ENCODE results near the gene PRDM16.

Gene PRDM16

DNA sequence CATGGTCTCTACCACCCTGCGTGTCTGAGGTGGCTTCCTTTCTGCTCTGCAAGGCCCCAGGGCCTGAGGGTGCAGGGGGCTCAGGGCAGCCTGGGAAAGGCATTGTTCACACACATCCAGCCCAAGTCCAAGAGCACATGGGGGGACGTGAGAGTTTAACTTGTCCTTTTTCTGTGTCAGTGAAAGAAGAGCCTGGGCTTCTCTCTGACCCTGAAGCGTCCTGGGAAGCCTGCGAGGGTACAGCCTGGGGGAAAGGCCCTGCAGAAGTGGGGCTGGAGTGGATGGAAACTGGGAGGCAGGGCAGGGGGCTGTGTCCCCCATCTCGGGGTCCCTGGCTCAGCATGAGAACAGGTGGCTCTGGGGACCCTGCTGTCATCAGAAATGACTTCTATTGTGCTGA lies 181.6 kb downstream of the PRDM16 start:
- DNase-seq, result no peak

DNA sequence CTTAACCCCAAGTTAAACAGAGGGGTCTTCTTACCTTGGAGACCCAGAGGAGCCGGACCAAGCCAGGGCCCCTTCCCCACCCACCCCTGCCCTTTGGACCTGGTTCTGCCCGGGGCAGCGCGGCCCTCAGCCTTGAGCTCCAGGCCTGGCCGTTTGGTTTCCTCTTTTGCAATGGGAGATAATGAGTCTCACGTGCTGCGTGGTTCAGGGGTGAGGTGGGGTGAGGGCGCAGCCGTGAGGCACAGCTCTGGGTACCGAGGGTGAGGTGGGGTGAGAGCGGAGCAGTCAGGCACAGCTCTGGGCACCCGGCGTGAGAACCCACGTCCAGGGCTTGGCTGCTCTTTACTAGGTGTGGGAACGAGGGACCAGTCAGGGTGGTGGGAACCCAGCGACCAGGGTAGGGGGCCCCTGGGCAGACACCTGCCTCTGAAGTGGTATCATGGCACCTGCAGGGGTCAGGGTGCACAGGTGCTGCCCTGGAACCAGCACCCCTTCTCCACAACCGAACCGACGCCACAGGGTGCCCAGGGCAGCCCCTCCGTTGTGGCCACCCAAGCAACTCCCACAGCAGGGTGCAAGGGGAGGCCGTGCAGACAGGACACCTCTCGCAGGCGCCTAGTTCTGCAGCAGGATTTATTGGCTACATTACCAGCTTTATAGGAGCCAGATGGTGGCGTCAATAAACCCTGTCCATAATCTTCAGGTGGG lies 182.2 kb downstream of the PRDM16 start:
- DNase-seq, result no peak

DNA sequence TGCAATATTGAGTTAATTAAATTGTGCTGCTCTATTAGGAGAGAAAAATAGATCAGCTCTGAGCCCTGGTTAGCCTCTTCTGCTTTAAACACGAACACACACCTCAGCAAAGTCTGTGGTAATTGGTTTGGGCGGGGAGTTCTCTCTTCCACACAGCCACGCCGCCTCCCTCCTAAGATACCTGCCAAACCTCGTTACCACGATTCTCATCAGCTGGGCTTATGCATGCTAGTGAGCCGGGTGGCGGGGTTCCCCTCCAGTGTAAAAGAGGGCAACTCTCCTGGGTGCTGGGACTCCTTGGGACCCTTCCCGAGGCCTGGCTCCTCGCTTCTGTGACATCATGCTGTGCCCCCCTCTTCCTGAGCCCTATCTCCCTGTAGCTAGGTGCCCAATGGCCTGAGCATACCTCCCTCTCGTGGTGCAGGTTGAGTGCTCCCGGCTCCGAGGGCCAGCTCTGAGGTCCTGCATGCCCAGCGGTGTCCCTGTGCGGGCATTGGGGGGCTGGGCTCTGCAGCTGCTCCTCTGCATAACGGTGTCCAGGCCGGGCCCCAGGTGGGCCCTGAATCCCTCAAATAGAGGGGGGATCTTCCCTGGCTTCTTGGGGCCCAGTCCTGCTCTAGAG lies 182.9 kb downstream of the PRDM16 start:
- no peak for DNase-seq

- DNase-seq, result no peak
These were observed 186.7 kb downstream of the PRDM16 start for GRCh38 chr1:3255680-3256079.

GRCh38 chr1:3257788-3258187 lies 188.8 kb downstream of the PRDM16 start:
- no peak for DNase-seq

DNA sequence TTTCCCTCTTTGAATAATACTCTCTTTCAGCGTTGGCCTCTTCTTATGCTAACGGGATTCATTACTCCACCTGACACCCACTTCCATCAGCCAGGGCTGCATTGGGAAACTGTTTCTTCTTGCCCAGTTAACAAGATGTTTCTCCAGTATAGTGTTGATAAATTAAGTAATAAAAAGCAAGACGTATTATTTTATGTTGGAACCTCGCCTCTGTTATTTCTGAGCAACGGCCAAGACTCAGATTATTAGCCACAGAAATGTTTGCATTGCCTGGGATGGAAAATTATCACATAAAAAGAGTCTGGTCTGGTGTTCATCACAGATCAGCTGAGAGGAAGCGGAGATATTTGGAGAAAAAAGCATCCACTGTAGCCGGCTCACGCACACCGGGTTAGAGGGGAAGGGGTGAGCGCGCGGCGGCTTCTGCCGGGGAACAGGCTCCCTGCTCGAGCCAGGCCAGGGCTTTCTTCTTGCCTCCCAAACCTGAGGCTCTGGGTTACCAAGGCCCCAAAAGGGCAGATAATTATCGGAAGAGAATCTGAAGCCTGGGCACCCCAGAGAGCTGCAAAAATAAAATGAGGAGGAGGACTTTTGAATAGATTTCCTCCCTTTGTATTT lies 189.5 kb downstream of the PRDM16 start:
- no peak for DNase-seq

DNA sequence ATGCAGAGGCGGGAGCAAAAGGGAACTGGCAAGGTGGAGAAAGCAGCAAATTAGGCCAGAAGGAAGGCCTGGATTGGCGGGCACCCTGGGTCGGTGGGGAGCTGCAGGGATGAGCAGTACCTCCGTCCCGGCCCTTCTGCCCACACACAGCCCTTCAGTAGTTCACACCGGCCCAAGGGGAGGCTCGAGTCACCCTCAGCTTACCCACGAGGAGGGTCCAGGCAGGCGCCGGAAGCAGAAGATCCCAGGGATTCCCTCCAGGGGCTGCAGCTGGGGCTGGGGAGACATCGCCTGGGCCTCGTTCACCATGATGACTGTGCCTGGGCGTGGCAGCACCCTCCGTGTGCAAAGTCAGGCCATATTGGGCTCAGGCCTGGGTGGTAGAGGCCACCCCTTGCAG lies 190.0 kb downstream of the PRDM16 start:
- DNase-seq, result no peak

- DNase-seq, result no peak
These were observed 192.3 kb downstream of the PRDM16 start for GRCh38 chr1:3261007-3261968.

GRCh38 chr1:3261969-3262579 lies 193.1 kb downstream of the PRDM16 start:
- DNase-seq, result no peak

DNA sequence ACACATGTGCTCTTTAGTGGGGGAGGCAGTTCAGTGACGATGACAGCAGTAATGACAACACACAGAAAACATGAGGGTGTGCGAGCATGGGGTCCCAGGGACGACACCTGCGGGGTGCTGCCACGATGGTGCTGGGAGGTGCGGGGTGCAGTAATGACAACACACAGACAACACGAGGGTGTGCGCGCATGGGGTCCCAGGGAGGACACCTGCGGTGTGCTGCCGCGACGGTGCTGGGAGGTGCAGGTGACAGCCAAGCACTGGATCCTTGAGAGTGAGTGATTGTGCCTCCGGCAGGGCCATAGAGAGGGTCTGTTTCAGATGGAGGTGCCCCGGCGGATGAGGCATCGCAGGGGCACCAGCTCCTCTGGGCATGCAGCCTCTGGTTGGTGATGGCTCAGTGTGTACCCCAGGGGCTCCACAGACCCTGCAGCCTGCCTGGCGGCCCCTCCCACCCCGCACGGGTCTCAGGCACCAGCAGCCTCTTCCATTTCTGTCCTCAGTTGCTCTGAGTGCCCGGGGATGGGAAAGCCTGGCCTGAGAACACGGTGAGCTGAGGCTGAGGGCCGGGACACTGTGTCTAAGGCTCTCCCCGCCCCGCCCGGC lies 193.8 kb downstream of the PRDM16 start:
- DNase-seq, result no peak

DNA sequence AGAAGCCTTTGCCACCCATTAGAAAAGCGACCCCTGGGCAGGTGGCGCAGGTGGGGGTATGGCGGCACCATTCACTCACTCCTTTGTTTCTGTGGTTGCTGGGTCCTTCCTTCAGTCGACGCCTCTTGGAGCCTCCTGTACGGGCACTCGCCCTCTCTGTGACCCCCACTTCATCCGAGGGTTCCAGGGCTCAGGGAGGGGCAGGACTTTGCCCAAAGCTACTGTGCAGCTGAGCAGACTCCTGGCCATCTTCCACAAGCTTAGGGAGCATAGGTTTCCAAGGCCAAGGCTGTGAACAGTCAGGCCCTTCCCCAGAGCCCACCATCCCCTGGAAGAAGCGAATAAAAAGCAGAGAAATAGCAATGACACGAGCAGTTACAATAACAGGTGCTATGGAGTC lies 194.8 kb downstream of the PRDM16 start:
- no peak for DNase-seq

GRCh38 chr1:3264456-3264855 lies 195.5 kb downstream of the PRDM16 start:
- DNase-seq, result no peak

DNA sequence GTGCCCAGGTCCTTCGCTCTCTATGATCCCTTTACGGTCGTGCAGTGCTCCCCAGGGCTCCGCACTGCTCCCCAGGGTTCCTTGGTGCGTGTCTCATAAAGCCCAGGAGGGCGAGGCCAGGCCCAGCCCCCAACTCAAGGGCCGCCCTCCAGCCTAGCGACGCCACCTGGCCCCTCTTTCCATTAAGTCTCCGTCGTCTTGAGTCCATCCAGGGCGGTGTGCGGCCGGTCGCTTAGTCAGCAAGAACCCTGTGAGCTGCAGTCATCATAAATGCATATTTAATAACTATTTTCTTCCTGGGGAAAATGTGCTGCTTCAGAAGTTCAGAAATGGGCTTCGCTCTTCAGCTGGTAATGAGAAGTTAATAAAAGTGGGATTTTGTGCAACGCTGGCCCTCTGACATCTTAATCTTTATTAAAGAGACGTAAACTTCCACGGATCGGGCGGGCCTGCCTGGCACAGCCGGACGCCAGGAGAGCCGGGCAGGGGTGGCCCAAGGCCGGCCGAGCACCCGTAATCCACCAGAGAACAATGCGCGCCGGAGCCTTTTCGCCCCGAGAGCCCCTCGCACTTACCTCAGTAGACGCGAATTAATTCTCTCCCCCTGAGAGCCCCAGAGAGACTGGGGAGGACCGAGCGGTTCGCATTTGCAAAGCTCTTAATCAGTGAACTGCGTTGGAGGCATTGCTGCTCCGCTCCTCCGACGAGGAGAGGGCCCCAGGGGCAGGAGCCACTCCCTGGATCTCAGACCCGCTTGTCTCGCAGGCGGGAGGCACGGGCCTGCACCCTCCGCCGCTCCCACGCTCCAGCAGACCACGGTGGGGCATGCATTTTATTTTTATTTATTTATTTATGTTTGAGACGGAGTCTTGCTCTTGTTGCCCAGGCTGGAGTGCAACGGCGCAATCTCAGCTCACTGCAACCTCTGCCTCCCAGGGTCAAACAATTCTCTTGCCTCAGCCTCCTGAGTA lies 197.1 kb downstream of the PRDM16 start:
- DNase-seq, result no peak

GRCh38 chr1:3266870-3267549 lies 198.0 kb downstream of the PRDM16 start:
- no peak for DNase-seq

DNA sequence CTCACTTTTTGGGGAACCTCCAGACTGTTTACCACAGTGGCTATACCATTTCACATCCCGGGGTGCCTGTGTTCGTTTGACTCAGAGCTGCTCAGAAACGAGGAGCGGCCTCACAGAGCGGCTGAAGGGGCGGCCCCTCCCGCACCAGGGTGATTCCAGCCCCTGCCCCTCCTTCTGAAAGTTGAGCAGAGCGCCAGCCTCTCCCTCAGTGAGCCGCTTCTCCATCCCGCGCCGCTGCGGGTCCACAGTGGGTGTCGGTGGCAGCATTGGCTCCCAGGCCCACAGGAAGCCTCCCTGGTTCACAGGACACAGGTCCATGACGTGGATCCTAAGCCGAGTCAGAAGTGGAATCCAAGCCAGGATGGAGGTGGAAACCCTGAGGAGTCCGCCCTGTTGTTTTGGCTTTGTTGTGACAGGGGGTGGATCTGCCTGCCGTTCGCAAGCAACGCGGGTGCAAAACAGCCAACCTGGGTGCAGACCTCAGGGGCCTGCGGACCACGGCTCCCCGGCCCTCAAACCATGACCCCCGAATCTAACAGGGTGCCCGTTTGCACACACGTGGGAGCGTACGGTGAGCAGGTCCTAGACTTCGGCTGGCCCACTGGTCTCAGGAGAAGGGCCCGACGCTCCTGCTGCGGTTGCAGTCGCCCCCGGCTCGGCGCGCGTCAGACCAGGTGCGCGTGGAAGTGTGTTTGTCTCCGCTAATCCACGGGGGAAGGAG lies 198.7 kb downstream of the PRDM16 start:
- no peak for DNase-seq

GRCh38 chr1:3268281-3268680 lies 199.3 kb downstream of the PRDM16 start:
- DNase-seq, result no peak

DNA sequence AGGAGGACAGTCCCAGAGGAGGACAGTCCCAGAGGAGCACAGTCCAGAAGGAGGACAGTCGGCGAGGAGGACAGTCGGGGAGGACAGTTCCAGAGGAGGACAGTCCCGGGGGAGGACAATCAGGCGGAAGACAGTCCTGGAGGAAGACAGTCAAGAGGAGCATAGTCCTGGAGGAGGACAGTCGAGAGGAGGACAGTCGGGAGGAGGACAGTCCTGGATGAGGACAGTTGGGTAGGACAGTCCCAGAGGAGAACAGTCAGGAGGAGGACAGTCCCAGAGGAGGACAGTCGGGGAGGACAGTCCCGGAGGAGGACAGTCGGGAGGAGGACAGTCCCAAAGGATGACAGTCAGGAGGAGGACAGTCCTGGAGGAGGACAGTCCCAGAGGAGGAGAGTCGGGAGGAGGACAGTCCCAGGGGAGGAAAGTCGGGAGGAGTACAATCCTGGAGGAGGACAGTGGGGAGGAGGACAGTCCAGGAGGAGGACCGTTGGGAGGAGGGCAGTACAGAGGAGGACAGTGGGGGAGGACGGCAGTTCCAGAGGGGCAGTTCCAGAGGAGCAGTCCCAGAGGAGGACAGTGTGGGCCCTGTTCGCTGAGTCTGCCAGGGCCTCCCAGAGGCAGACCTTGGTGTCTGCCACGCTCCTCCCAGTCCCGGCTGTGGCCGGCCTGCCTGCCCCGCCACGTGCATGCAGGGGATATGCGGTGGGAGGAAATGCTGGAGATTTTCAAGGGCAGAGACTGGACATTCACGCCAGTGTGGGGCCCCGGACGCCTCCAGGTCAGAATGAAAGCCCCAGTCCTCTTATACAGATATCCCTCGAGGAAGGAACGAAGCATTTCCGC lies 201.6 kb downstream of the PRDM16 start:
- DNase-seq, result no peak

DNA sequence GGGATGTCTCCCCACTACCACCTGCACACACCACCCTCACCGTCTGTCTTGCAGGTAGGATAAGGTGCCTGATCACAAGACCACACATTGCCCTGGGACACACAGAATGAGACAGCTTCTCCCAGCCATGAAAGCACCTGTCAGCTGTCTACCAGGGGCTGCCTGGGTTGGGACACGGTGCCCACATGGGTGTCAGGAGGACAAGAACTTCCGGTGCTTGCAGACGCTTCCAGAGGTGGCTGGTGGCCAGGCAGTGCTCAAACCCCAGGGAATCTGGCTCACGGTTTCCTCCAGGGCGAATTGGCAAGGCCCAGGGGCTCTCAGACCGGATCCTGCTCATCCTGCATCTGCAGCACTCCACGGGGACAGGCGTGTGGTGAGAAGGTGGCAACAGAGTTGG lies 202.9 kb downstream of the PRDM16 start:
- DNase-seq, result no peak
